GM12872 (cell line): ENCODE data around the gene FAM98C.

ENCODE experiments used
- CTCF ChIP-seq: IDR thresholded peaks from 3 replicates; pipeline ENCODE4 v1.5.1; 2011; ENCODE audit warnings: low read depth, mild to moderate bottlenecking, low read length, moderate library complexity; ENCODE audit not compliant: insufficient read depth

The FAM98C gene

GRCh38 chr19:38449518-38449917 is 46.6 kb downstream of the FAM98C start:
- no peak for TF ChIP-seq CTCF

- TF ChIP-seq CTCF: no peak
Measured at GRCh38 chr19:38451036-38451435, 48.1 kb downstream of the FAM98C start.

- no peak for TF ChIP-seq CTCF
Measured at GRCh38 chr19:38451629-38452028, 48.7 kb downstream of the FAM98C start.

- no peak for TF ChIP-seq CTCF
Measured at GRCh38 chr19:38452430-38453366, 49.8 kb downstream of the FAM98C start.

- TF ChIP-seq CTCF: no peak
Measured at GRCh38 chr19:38453596-38453995, 50.7 kb downstream of the FAM98C start.

- no peak for TF ChIP-seq CTCF
Measured at GRCh38 chr19:38455031-38455430, 52.1 kb downstream of the FAM98C start.

GRCh38 chr19:38457202-38457601 is 54.3 kb downstream of the FAM98C start:
- no peak for TF ChIP-seq CTCF
